GM12872 (cell line): ENCODE results near the gene WAPL.

Experiments
- TF ChIP-seq, protein P1 (sequence below): IDR thresholded peaks from 3 replicates; pipeline ENCODE4 v1.5.1; 2011; ENCODE audit warnings: low read depth, mild to moderate bottlenecking, low read length, moderate library complexity; ENCODE audit not compliant: insufficient read depth

The WAPL gene

DNA sequence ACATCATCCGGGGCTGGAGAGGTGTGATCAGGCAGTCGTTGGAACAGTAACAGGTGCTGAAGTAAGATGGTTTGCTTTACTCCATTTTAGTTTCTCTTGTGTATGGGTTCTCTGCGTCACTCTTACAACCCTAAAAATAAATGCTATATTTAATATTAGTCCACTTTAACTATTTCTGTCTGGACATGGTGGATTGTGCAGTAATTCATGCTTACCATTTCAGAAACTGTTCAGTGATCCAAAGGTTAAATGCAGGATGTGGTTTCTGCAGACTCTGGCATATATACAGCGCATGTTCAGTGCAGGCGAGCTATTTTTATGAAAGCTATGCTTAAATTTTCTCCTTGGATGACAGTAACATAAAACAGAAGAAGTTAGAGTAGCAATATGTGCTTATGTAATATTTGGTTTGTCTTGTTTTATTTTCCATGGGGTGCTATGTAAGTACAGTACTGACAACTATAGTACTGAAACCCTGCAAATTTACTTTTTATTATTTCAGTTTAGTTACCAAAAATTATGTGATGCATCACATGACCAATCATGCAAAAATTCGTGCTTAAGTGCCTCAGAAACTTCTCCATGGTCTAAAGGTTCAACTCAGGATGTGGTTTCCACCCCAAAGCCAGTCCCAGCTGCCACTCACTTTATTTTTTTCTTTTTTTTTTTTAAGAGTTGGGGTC is 108.4 kb downstream of the WAPL start:
- TF ChIP-seq, protein P1, sequence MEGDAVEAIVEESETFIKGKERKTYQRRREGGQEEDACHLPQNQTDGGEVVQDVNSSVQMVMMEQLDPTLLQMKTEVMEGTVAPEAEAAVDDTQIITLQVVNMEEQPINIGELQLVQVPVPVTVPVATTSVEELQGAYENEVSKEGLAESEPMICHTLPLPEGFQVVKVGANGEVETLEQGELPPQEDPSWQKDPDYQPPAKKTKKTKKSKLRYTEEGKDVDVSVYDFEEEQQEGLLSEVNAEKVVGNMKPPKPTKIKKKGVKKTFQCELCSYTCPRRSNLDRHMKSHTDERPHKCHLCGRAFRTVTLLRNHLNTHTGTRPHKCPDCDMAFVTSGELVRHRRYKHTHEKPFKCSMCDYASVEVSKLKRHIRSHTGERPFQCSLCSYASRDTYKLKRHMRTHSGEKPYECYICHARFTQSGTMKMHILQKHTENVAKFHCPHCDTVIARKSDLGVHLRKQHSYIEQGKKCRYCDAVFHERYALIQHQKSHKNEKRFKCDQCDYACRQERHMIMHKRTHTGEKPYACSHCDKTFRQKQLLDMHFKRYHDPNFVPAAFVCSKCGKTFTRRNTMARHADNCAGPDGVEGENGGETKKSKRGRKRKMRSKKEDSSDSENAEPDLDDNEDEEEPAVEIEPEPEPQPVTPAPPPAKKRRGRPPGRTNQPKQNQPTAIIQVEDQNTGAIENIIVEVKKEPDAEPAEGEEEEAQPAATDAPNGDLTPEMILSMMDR: no peak

- TF ChIP-seq, protein P1: no peak
These were observed 109.6 kb downstream of the WAPL start for GRCh38 chr10:86411852-86412560.

DNA sequence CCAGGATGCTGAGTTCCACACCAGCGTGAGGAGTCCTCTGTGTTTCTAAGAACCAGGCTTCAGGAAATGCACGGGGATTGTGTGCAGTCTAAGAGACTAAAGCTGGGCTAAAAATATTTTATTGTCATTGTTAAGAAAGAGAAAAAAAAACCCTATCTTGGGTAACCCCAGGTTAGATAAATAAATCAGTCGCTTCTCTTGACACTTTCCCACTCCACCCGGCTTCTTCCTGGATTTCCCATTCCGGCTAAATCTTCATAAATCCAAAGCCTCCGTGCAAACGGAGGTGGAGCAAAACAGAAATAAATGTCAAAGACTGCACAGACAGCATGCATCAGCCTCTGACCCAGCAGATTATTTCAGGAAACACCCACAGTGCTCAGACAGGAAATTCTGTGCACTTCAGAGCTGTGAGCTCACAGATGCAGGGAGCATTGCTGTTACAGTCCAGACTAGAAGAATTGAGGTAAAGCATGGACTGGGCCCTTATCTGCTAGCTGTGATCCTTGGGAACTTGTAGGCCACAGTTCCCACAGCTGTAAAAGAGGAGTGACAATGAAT is 110.2 kb downstream of the WAPL start:
- TF ChIP-seq, protein P1: no peak

GRCh38 chr10:86410542-86411124 is 111.0 kb downstream of the WAPL start:
- TF ChIP-seq, protein P1: no peak

GRCh38 chr10:86409183-86409582 is 112.4 kb downstream of the WAPL start:
- TF ChIP-seq, protein P1: no peak

DNA sequence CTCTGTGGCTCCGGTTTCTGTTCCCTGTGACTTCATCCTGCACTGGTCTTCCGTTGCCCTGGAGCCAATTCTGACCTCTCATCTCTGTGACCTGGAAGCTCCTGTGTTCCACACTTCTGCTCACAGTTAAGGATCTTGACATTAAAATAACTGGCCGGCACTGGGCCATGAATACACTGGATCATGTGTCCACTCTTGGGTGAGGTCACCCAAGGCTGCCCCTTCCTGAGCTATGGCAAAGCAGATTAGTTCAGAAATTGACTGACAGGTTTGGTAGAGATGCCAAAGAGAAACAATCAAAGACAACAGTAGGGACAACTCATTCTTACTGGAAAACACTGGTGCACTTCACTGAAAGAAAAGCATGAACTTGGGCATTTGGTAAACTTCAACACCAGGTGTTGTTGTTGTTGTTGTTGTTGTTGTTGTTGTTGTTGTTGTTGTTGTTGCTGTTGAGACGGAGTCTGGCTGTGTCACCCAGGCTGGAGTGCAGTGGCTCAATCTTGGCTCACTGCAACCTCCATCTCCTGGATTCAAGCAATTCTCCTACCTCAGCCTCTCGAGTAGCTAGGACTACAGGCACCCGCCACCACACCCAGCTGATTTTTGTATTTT is 118.3 kb downstream of the WAPL start:
- TF ChIP-seq, protein P1: no peak
